Fibroblast of skin of left biceps (primary cell): Measurements from ENCODE around the gene DSCAML1.

ENCODE experiments used
- DNase-seq, 2 experiments: peaks; one replicate each; pipeline ENCODE4 v3.0.0-alpha.2; 2013; ENCODE audit warnings: low read depth in 2 of 2

DSCAML1 gene

GRCh38 chr11:117639601-117640000 is 157.4 kb downstream of the DSCAML1 start:
- DNase-seq = no peak

GRCh38 chr11:117638911-117639543 is 158.0 kb downstream of the DSCAML1 start:
- DNase-seq = no peak

- DNase-seq = no peak
These were observed 162.0 kb downstream of the DSCAML1 start for GRCh38 chr11:117634756-117635603.

GRCh38 chr11:117633976-117634755 is 162.8 kb downstream of the DSCAML1 start:
- no peak for DNase-seq

GRCh38 chr11:117633186-117633754 is 163.7 kb downstream of the DSCAML1 start:
- no peak for DNase-seq

- no peak for DNase-seq
These were observed 164.7 kb downstream of the DSCAML1 start for GRCh38 chr11:117632306-117632705.

DNA sequence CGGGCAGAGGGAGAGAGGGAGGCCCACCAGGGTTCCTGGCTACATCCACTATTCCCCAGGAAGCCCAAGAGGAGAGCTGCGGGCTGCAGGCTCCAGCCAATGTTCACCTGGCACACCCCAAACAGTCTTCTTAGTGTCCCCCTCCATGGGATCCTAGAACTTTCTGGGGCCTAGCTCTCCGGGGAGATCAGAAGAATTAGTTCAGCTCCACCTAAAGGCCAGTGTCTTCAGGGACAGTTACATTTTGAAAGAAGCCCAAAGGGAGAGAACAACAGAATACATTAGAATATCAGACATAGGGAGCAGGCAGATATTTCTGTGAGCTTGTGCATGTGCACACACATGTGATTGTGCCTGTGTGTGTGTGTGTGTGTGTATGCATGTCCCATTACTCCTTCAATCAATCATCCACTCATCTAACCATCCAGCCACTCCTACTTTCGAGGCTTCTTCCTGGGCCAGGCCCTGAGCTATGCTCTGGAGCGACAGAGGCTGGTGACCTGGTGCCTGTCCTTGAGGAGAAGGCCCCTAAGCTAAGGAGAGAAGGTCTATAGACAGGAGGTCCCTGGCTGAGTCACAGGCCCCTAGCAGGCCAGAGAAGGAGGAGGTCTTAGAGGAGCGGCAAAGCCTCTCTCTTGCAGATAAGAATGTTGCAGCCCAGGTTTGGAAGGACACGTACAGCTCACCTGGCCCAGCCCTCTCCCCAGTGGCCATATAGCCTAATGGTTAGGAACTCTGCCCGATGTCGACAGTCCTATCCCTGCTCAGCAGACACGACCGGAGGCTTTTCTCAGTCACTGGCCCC is 165.5 kb downstream of the DSCAML1 start:
- DNase-seq = no peak

DNA sequence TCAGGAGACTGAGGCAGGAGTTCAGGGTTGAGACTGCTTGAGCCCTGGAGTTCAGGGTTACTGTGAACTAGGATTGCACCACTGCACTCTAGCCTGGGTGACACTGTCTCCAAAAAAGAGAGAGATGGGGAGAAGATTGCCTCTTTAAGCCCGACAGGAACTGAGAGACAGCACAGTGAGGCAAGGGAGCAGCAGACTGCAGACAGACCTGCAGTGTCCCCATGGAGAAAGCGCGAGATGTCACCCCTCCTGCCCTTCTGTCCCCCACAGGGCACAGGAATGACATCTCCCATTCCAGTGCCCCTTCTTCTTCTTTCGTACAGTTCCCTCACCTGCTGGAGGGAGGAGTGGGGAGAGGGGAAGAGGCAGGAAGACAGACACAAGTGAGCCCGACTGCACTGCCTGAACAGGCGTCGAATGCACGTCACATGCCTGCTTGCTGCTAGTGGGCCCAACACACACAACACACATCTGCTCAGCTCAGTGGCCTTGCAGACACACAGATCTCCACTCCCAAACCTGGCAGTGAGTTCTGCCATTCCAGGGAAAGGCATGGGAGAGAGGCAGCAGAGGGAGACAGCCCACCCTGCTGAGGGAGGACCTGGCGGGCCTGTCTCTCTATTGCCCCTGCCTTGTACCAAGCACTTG is 167.0 kb downstream of the DSCAML1 start:
- DNase-seq = no peak

DNA sequence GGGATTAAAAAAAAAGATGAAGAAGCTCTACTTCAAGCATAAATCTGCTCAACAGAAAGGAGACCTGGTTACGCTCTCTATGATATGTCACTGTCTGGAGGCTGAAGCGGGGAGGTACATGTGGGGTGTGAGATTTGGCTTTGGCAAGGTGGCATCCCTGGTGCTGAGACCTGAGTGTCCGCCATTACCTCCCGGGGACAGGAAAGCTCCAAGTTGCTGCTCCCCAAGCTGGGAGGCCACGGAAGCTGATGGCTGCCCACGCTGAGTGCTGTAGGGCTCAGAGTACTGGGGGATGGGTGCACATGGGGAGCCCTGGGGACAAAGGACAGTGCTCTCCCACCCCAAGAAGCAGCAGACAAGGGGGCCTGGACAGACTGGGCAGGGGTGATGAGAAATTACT is 167.9 kb downstream of the DSCAML1 start:
- DNase-seq = no peak

GRCh38 chr11:117627259-117627658 is 169.8 kb downstream of the DSCAML1 start:
- DNase-seq = no peak

GRCh38 chr11:117626576-117626975 is 170.4 kb downstream of the DSCAML1 start:
- DNase-seq = no peak

DNA sequence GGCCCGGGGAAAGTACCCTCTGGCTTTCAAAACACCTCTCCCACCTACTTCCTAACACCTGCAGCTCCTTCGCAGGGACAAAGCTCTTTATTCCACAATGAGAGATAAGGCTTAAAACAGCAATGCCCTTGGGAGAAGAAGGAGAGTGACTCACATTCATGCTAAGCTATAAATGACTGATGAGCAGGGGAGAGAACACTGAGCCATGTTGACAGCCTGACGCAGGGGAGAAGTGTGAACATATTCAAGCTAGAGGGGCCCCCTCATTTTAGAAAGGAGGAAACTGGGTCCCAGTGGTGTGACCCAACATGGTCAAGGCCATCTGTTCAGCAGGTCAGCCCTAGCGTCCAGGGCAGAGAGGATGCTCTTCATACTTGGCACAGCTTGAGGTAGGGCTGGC is 171.8 kb downstream of the DSCAML1 start:
- no peak for DNase-seq

DNA sequence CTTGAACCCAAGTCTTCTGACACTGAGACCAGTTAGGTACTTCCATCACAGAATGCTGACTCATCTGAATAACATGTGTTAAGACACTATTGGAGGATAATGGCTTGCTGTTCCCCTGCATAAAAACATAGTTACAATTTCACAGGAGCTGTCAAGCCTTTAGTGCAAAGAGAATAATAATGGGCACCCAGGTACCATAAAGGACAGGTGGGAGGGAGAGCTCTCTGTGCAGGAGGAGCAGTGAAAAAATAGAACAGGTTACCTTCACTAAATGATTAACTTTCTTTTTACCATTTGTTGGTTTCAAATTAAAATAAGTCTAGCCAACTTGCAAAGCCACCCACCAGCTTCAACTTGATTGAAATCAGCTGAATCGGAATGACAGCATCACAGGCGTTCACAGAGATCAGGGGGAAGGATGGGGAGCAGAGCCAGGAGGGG is 173.2 kb downstream of the DSCAML1 start:
- DNase-seq = no peak

GRCh38 chr11:117621226-117621625 is 175.8 kb downstream of the DSCAML1 start:
- DNase-seq = no peak

GRCh38 chr11:117620659-117621058 is 176.4 kb downstream of the DSCAML1 start:
- no peak for DNase-seq

- no peak for DNase-seq
These were observed 176.9 kb downstream of the DSCAML1 start for GRCh38 chr11:117620086-117620485.

DNA sequence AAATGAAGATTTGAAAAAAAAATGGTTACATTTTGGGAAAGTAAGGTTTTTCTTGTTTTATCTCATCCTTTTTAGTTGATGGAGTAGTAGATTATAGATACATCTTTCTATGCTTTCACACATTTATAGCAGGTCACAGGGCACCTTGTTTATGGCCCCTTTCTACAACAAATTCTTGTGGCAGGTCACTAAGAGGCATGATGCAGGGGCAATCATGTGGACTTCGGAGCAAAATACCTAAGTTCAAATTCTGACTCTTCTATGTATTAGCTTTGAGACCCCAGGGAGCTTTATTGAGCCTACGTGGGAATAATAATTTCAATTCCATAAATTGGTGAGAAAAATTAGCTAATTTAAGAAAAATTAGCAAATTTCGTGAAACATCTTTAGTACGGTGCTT is 177.4 kb downstream of the DSCAML1 start:
- DNase-seq = no peak

GRCh38 chr11:117618982-117619355 is 178.0 kb downstream of the DSCAML1 start:
- DNase-seq = no peak

- no peak for DNase-seq
These were observed 178.6 kb downstream of the DSCAML1 start for GRCh38 chr11:117618302-117618981.

DNA sequence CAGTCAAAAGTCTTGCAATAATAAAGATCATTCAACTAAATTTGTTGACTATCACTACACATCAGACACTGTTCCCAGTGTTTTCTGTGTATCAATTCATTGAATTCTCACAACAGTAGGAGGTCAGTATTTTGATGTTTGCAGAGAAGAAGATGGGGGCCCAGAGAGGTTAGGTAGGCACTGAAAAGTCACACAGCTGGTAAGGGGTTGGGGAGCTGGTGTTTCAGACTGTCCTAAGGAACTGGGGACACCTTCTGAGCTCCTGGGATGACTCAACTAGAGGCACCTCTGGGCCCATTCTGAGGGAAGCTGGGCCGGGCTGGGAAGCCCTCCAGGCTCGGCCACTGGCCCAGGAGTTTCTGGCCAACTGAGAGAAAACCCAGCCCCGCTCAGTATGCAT is 180.0 kb downstream of the DSCAML1 start:
- DNase-seq = no peak
